Measurements from ENCODE around the gene B4GALT4.

- TF ChIP-seq CTCF (IDR thresholded peaks at IDR 0.05) (no peak), EP300 (IDR thresholded peaks at IDR 0.05) (no peak)
Observed at GRCh38 chr3:119230071-119230470, 10.6 kb downstream of the B4GALT4 start.

All from gastroesophageal sphincter (tissue), 3 donors.